DOHH2 (cell line): ENCODE results near the gene FGF22.

ENCODE experiments used
- H3F3A ChIP-seq: fragments of 200-600 bp; sonication (generic), shearing (Covaris generic); 2 replicates; pipeline ENCODE4 v1.6.0; 2016; ENCODE audit warnings: antibody characterized with exemption, mild to moderate bottlenecking; ENCODE audit not compliant: control insufficient read depth, insufficient read depth
- H3K27ac ChIP-seq: fragments of 200-600 bp; sonication (generic); 2 replicates; pipeline ENCODE4 v1.5.1; 2014; ENCODE audit warnings: low read depth, mild to moderate bottlenecking, low read length, moderate library complexity
- H3K27me3 ChIP-seq: fragments of 200-600 bp; sonication (generic); 2 replicates; pipeline ENCODE4 v1.6.1; 2014; ENCODE audit warnings: mild to moderate bottlenecking, low read length, mixed read lengths; ENCODE audit not compliant: control insufficient read depth
- H3K36me3 ChIP-seq: fragments of 200-600 bp; sonication (generic); 2 replicates; pipeline ENCODE4 v1.6.1; 2014; ENCODE audit warnings: mild to moderate bottlenecking, low read length, moderate library complexity, mixed read lengths; ENCODE audit not compliant: control insufficient read depth
- H3K4me1 ChIP-seq: fragments of 200-600 bp; sonication (generic); 2 replicates; pipeline ENCODE4 v1.6.1; 2014; ENCODE audit warnings: mild to moderate bottlenecking, low read length, mixed read lengths; ENCODE audit not compliant: control insufficient read depth
- H3K4me2 ChIP-seq: fragments of 200-600 bp; sonication (generic); 2 replicates; pipeline ENCODE4 v1.6.0; 2014; ENCODE audit warnings: mild to moderate bottlenecking, low read length, moderate library complexity
- H3K4me3 ChIP-seq: fragments of 200-600 bp; sonication (generic); 2 replicates; pipeline ENCODE4 v1.5.1; 2014; ENCODE audit warnings: mild to moderate bottlenecking, low read length, mixed read lengths
- H3K79me2 ChIP-seq: fragments of 200-600 bp; sonication (generic); 2 replicates; pipeline ENCODE4 v1.6.1; 2014; ENCODE audit warnings: mild to moderate bottlenecking, low read length, mixed read lengths; ENCODE audit not compliant: control insufficient read depth
- H3K9me2 ChIP-seq: fragments of 200-600 bp; sonication (generic); replicated peaks from 2 replicates; pipeline ENCODE4 v1.6.1; 2014; ENCODE audit warnings: mild to moderate bottlenecking, low read length, mixed read lengths; ENCODE audit not compliant: control insufficient read depth
- H3K9me3 ChIP-seq: fragments of 200-600 bp; sonication (generic); 2 replicates; pipeline ENCODE4 v1.6.1; 2014; ENCODE audit warnings: antibody characterized with exemption, low read length, mixed read lengths; ENCODE audit not compliant: control insufficient read depth, insufficient read depth
- H4K20me1 ChIP-seq: fragments of 200-600 bp; sonication (generic); 2 replicates; pipeline ENCODE4 v1.6.0; 2014; ENCODE audit warnings: low read depth, mild to moderate bottlenecking, antibody characterized with exemption, low read length, moderate library complexity; ENCODE audit not compliant: control insufficient read depth, insufficient read depth
- CTCF ChIP-seq: fragments of 200-600 bp; sonication (generic); IDR thresholded peaks from one replicate; pipeline ENCODE4 v1.5.1; 2014; ENCODE audit warnings: antibody characterized with exemption, mild to moderate bottlenecking, low read depth, low read length; ENCODE audit not compliant: poor library complexity, severe bottlenecking
- EZH2phosphoT487 ChIP-seq: fragments of 200-600 bp; sonication (generic); IDR thresholded peaks from 2 replicates; pipeline ENCODE4 v1.6.1; 2017; ENCODE audit warnings: borderline replicate concordance, mild to moderate bottlenecking, antibody characterized with exemption, low read length, moderate library complexity, mixed read lengths

The FGF22 gene

GRCh38 chr19:633068-633785 lies 6.5 kb upstream of the FGF22 start, which contains the start of gene POLRMT:
POLRMT (minus strand) TSS chr19:633537; CDS start chr19:633512, 25 bp downstream.
- peak within 1 kb of the TSS; percentile 88 for H3K4me2 ChIP-seq
- H3K27me3 ChIP-seq, result peaks cover 2% of the 10 kb centered on the region; the same call in 1 of the 2 replicates
- H3K36me3 ChIP-seq, result peaks cover 31% of the 10 kb centered on the region
- H3K79me2 ChIP-seq, result peaks cover 52% of the 10 kb centered on the region
- peak within 1 kb of the TSS; percentile 44 for H3K27ac ChIP-seq
- no peaks in the 10 kb centered on the region; the same call in 1 of the 2 replicates for H3F3A ChIP-seq
- H3K4me3 ChIP-seq, result peak within 1 kb of the TSS; percentile 98
- no peaks in the 10 kb centered on the region for H3K9me3 ChIP-seq
- no peaks in the 10 kb centered on the region for H3K9me2 ChIP-seq
- peaks cover 4% of the 10 kb centered on the region; the same call in 1 of the 2 replicates for H4K20me1 ChIP-seq
- peaks cover 28% of the 10 kb centered on the region for H3K4me1 ChIP-seq
- TF ChIP-seq EZH2phosphoT487 (no peak), CTCF (no peak)

- no peaks in the 10 kb centered on the region for H3K9me3 ChIP-seq
- H3K36me3 ChIP-seq, result peaks cover 23% of the 10 kb centered on the region
- peaks cover 45% of the 10 kb centered on the region for H3K79me2 ChIP-seq
- H3K4me2 ChIP-seq, result peak overlapping the region; percentile 82
- no peak overlapping the region for H3K27ac ChIP-seq
- peaks cover 4% of the 10 kb centered on the region; the same call in 1 of the 2 replicates for H4K20me1 ChIP-seq
- H3K4me3 ChIP-seq, result peak overlapping the region; percentile 98
- TF ChIP-seq CTCF, result no peak
- no peak for TF ChIP-seq EZH2phosphoT487
- H3K27me3 ChIP-seq, result peaks cover 2% of the 10 kb centered on the region; the same call in 1 of the 2 replicates
- H3K9me2 ChIP-seq, result no peaks in the 10 kb centered on the region
- H3K4me1 ChIP-seq, result peaks cover 28% of the 10 kb centered on the region
- H3F3A ChIP-seq, result no peaks in the 10 kb centered on the region; the same call in 1 of the 2 replicates
Observed at GRCh38 chr19:633786-634639, 5.7 kb upstream of the FGF22 start.

- no peak overlapping the region for H3K4me3 ChIP-seq
- no peaks in the 10 kb centered on the region for H3K9me3 ChIP-seq
- H4K20me1 ChIP-seq, result peaks cover 4% of the 10 kb centered on the region; the same call in 1 of the 2 replicates
- peaks cover 15% of the 10 kb centered on the region for H3K36me3 ChIP-seq
- peaks cover 37% of the 10 kb centered on the region for H3K4me1 ChIP-seq
- H3K27me3 ChIP-seq, result peaks cover 2% of the 10 kb centered on the region; the same call in 1 of the 2 replicates
- no peaks in the 10 kb centered on the region; the same call in 1 of the 2 replicates for H3F3A ChIP-seq
- no peak overlapping the region for H3K4me2 ChIP-seq
- H3K9me2 ChIP-seq, result no peaks in the 10 kb centered on the region
- H3K27ac ChIP-seq, result no peak overlapping the region
- peaks cover 39% of the 10 kb centered on the region for H3K79me2 ChIP-seq
- TF ChIP-seq EZH2phosphoT487, result no peak
- TF ChIP-seq CTCF, result no peak
Observed at GRCh38 chr19:634975-635652, 4.6 kb upstream of the FGF22 start.
